HepG2 (cell line): Measurements from ENCODE around the gene MTSS2. TPM values are rescaled to one million over a fixed set of nuclear protein-coding genes. Genes with fewer than 3 reads are reported as not detected.

Source experiments
- AHDC1 ChIP-seq: sonication (generic); formaldehyde crosslinking; IDR thresholded peaks from 2 replicates; pipeline ENCODE4 v1.5.1; 2020; ENCODE audit warnings: mild to moderate bottlenecking, missing genetic modification reagents, borderline replicate concordance
- BORCS8-MEF2B ChIP-seq: sonication (generic); formaldehyde crosslinking; IDR thresholded peaks from 2 replicates; pipeline ENCODE4 v1.8.0; 2022; ENCODE audit warnings: mild to moderate bottlenecking, missing genetic modification reagents
- FLYWCH1 ChIP-seq: sonication (generic); formaldehyde crosslinking; IDR thresholded peaks from 2 replicates; pipeline ENCODE4 v1.8.1; 2023; ENCODE audit warnings: mild to moderate bottlenecking, missing genetic modification reagents
- GZF1 ChIP-seq: sonication (generic); formaldehyde crosslinking; IDR thresholded peaks from 2 replicates; pipeline ENCODE4 v1.5.1; 2020; ENCODE audit warnings: mild to moderate bottlenecking, missing genetic modification reagents
- IKZF1 ChIP-seq: fragments of 450-650 bp; IDR thresholded peaks from 2 replicates; pipeline ENCODE4 v1.7.1; 2016
- KDM2A ChIP-seq: sonication (generic); formaldehyde crosslinking; IDR thresholded peaks from 2 replicates; pipeline ENCODE4 v1.4.0; 2020; ENCODE audit warnings: low read depth, missing genetic modification reagents, borderline replicate concordance
- MBNL3 ChIP-seq: fragments of 250-450 bp; sonication (Bioruptor Pico); conservative IDR thresholded peaks from 2 replicates; pipeline ENCODE4 v1.8.0; 2022; ENCODE audit warnings: mild to moderate bottlenecking, inconsistent platforms
- MEIS1 ChIP-seq: sonication (generic); formaldehyde crosslinking; IDR thresholded peaks from 2 replicates; pipeline ENCODE4 v1.9.0; 2021; ENCODE audit warnings: mild to moderate bottlenecking, missing genetic modification reagents, moderate library complexity, borderline replicate concordance
- POLR2AphosphoS5 ChIP-seq: IDR thresholded peaks from 2 replicates; pipeline ENCODE4 v1.6.1; 2012; ENCODE audit warnings: low read depth, low read length
- POLR2G ChIP-seq: fragments of 200-400 bp; formaldehyde crosslinking; IDR thresholded peaks from 2 replicates; pipeline ENCODE4 v1.6.1; 2018; ENCODE audit warnings: mild to moderate bottlenecking, low read depth, low read length, moderate library complexity
- RBFOX2 ChIP-seq: fragments of 200-400 bp; formaldehyde crosslinking; IDR thresholded peaks from 2 replicates; pipeline ENCODE4 v1.6.1; 2017; ENCODE audit warnings: low read depth, mild to moderate bottlenecking, low read length
- SIN3A ChIP-seq: IDR thresholded peaks from 2 replicates; pipeline ENCODE4 v1.6.1; 2011; ENCODE audit warnings: low read depth, mild to moderate bottlenecking, control low read depth, low read length, borderline replicate concordance
- U2AF1 ChIP-seq: fragments of 200-400 bp; formaldehyde crosslinking; optimal IDR thresholded peaks from 2 replicates; pipeline ENCODE3; 2017; ENCODE audit warnings: mild to moderate bottlenecking, low read depth, low read length
- ZFP91 ChIP-seq: sonication (generic); formaldehyde crosslinking; IDR thresholded peaks from 2 replicates; pipeline ENCODE4 v1.9.0; 2022; ENCODE audit warnings: missing genetic modification reagents, mild to moderate bottlenecking, borderline replicate concordance
- ZKSCAN8 ChIP-seq: IDR thresholded peaks from 2 replicates; pipeline ENCODE4 v1.6.1; 2016; ENCODE audit warnings: borderline replicate concordance, missing genetic modification reagents, missing compliant biosample characterization
- ZNF546 ChIP-seq: sonication (generic); formaldehyde crosslinking; conservative IDR thresholded peaks from 2 replicates; pipeline ENCODE4 v1.8.1; 2023; ENCODE audit warnings: mild to moderate bottlenecking, missing genetic modification reagents
- ZNF737 ChIP-seq: sonication (generic); formaldehyde crosslinking; IDR thresholded peaks from 2 replicates; pipeline ENCODE4 v1.5.0; 2020; ENCODE audit warnings: missing genetic modification reagents, mild to moderate bottlenecking, borderline replicate concordance
- ZNF883 ChIP-seq: sonication (generic); formaldehyde crosslinking; IDR thresholded peaks from 2 replicates; pipeline ENCODE4 v1.5.1; 2020; ENCODE audit warnings: mild to moderate bottlenecking, missing genetic modification reagents; ENCODE audit errors: not compliant biosample characterization
- ZSCAN31 ChIP-seq: sonication (generic); formaldehyde crosslinking; IDR thresholded peaks from 2 replicates; pipeline ENCODE4 v1.5.0; 2020; ENCODE audit warnings: low read depth, mild to moderate bottlenecking, missing genetic modification reagents
- polyA plus RNA-seq, 8 experiments: library from polyadenylated mRNA; depleted of rRNA in 3 of 8; stranded (reverse) in 7 of 8; unstranded in 1 of 8; fragments of >200 nt; fragmentation: Illumina TruSeq in 4 of 8; extraction: Trizol in 4 of 8; gene quantifications; 2 replicates each; pipeline versions ENCODE4 v1.2.1 to v1.2.3, GENCODE V29; 2011 to 2016; ENCODE audit warnings: low read depth in 4 of 8, missing spikeins in 1 of 8, mixed read lengths in 1 of 8; ENCODE audit not compliant: insufficient read depth in 1 of 8
- total RNA-seq, 5 experiments: library from RNA; depleted of rRNA; stranded (reverse); fragments of >200 nt; fragmentation: Illumina TruSeq; extraction: Trizol; gene quantifications; 2 replicates each; pipeline ENCODE4 v1.2.3, GENCODE V29; 2016; ENCODE audit warnings: low read depth in 1 of 5
- TF ChIP-seq, protein P1 (sequence below): IDR thresholded peaks from 2 replicates; pipeline ENCODE4 v1.6.1; 2016
- TF ChIP-seq, protein P2 (sequence below): sonication (generic); formaldehyde crosslinking; IDR thresholded peaks from 2 replicates; pipeline ENCODE4 v1.4.0; 2020; ENCODE audit warnings: mild to moderate bottlenecking, missing genetic modification reagents

The MTSS2 gene
- total and polyA plus RNA-seq, 2 of the 13 experiments (the other 11 are each of a cell fraction or from before 2014, with no cell fraction given): 132 to 242 TPM

DNA sequence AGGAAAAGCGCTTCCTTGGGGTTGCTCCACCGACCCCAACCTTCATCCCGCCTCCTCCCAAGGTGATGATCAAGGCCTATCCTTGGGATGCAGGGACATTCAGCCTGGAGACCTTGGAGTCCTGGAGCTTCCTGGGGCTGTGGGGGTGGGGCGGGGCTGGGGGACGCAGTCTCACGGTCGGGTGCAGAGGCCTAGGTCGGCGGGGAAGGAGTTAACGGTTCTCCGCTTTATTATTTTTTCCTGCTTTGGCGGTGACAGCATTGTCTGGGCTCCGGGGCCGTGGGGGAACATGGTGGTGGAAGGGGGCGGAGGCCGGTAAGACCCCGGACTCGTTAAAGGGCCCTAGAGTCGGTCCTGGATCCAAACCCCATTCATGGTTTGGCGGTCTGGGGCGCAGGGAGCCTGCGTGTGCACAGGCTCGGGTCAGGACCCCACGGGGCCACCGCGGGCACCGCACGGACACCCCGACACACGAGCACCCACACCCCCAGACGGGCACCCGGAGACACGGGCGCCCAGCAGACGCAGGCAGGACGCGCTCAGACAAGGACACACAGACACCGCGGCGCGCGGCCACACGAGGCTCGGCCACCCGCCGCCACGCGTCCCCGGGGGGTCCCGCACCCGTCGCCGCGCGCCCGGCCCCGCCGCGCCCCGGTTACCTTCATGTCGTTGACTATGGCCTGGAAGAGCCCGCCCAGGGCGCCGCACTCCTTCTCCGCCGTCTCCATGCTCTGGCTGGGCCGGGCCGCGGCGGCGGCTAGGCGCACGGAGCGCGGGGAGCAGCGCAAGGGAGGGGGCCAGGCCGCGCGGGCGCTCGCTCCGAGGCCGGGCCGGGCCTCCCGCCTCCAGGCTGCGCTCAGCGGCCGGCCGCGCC, 554 bp downstream of the MTSS2 start (continued):
- TF ChIP-seq AHDC1 (no peak; the same call in 1 of the 2 replicates), ZKSCAN8 (CRISPR knock-in tag) (no peak), ZFP91 (CRISPR knock-in tag) (peak; percentile 55; the same call in 1 of the 2 replicates), IKZF1 (no peak), SIN3A (0 out of 2 replicates have a peak, but pooled peaks have one; percentile 12), U2AF1 (no peak), GZF1 (CRISPR knock-in tag) (0 out of 2 replicates have a peak, but pooled peaks have one; percentile 15), ZNF546 (peak; percentile 94), ZNF737 (0 out of 2 replicates have a peak, but pooled peaks have one; percentile 44), ZNF883 (CRISPR knock-in tag) (peak; percentile 44), POLR2AphosphoS5 (peak; percentile 30; the same call in 1 of the 2 replicates), POLR2G (peak; percentile 40), MBNL3 (CRISPR knock-in tag) (no peak), MEIS1 (CRISPR knock-in tag) (peak; percentile 27; the same call in 1 of the 2 replicates), FLYWCH1 (CRISPR knock-in tag) (no peak), ZSCAN31 (CRISPR knock-in tag) (no peak), RBFOX2 (peak; percentile 94), BORCS8-MEF2B (CRISPR knock-in tag) (no peak), KDM2A (peak; percentile 62; the same call in 1 of the 2 replicates)
- TF ChIP-seq, protein P1, sequence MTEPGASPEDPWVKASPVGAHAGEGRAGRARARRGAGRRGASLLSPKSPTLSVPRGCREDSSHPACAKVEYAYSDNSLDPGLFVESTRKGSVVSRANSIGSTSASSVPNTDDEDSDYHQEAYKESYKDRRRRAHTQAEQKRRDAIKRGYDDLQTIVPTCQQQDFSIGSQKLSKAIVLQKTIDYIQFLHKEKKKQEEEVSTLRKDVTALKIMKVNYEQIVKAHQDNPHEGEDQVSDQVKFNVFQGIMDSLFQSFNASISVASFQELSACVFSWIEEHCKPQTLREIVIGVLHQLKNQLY: no peak
- TF ChIP-seq, protein P2, sequence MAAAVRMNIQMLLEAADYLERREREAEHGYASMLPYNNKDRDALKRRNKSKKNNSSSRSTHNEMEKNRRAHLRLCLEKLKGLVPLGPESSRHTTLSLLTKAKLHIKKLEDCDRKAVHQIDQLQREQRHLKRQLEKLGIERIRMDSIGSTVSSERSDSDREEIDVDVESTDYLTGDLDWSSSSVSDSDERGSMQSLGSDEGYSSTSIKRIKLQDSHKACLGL: peak; percentile 63; the same call in 1 of the 2 replicates
